GM12801 (cell line): ENCODE measurements around the gene ZBTB39.

Experiments used
- TF ChIP-seq, protein P1 (sequence below): IDR thresholded peaks from one replicate; pipeline ENCODE4 v1.5.1; 2011; ENCODE audit warnings: control low read depth; ENCODE audit not compliant: insufficient read length; ENCODE audit errors: extremely low read depth

The ZBTB39 gene

DNA sequence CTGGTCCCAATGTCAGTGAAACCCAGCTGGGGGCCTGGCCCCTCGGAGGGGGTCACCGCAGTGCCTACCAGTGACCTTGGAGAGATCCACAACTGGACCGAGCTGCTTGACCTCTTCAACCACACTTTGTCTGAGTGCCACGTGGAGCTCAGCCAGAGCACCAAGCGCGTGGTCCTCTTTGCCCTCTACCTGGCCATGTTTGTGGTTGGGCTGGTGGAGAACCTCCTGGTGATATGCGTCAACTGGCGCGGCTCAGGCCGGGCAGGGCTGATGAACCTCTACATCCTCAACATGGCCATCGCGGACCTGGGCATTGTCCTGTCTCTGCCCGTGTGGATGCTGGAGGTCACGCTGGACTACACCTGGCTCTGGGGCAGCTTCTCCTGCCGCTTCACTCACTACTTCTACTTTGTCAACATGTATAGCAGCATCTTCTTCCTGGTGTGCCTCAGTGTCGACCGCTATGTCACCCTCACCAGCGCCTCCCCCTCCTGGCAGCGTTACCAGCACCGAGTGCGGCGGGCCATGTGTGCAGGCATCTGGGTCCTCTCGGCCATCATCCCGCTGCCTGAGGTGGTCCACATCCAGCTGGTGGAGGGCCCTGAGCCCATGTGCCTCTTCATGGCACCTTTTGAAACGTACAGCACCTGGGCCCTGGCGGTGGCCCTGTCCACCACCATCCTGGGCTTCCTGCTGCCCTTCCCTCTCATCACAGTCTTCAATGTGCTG, 11.0 kb downstream of the ZBTB39 start:
- TF ChIP-seq, protein P1, sequence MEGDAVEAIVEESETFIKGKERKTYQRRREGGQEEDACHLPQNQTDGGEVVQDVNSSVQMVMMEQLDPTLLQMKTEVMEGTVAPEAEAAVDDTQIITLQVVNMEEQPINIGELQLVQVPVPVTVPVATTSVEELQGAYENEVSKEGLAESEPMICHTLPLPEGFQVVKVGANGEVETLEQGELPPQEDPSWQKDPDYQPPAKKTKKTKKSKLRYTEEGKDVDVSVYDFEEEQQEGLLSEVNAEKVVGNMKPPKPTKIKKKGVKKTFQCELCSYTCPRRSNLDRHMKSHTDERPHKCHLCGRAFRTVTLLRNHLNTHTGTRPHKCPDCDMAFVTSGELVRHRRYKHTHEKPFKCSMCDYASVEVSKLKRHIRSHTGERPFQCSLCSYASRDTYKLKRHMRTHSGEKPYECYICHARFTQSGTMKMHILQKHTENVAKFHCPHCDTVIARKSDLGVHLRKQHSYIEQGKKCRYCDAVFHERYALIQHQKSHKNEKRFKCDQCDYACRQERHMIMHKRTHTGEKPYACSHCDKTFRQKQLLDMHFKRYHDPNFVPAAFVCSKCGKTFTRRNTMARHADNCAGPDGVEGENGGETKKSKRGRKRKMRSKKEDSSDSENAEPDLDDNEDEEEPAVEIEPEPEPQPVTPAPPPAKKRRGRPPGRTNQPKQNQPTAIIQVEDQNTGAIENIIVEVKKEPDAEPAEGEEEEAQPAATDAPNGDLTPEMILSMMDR: no peak

DNA sequence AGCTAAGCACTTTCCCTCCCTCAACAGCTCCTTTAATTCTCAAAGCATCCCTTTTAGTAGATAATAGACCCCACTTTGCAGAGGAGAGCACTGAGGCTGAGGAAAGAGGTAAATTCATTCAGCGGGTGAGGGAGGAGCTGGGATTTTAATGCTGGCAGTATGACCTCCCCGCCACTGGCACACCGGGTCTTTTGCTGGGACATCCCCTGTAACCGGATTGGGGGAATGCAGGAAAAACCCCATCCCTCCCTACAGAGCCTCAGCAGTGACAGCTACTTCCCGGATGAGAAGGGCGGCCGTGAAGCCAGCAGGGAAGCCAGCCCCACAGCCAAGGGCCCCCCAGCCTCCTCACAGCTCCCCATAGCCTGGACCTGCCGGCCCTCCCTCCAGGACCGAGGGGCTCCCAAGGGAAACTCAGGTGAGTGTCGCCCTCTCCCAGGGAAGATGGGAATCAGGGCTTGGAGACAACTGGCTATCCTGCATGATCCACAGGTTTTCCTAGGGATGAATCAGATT, 12.1 kb downstream of the ZBTB39 start:
- TF ChIP-seq, protein P1: no peak

DNA sequence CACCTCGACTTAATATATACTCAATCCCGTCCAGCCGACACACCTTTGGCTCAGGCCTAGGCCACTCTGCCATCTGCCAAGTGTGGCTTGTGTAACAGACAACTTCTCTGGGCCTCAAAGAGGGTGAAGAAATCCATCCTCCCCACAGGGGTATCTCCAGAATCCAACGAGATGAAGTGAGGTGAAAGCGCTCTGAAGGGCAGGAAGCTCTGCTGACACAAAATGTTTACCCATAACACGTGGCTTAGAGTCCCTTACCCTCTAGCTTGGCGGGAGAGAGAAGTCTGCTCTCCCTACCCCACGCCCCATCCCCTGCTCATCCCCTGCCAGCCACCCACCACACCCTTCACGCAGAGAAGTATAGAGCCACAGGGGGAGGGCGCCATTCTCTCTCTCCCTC, 13.0 kb downstream of the ZBTB39 start:
- TF ChIP-seq, protein P1: no peak

DNA sequence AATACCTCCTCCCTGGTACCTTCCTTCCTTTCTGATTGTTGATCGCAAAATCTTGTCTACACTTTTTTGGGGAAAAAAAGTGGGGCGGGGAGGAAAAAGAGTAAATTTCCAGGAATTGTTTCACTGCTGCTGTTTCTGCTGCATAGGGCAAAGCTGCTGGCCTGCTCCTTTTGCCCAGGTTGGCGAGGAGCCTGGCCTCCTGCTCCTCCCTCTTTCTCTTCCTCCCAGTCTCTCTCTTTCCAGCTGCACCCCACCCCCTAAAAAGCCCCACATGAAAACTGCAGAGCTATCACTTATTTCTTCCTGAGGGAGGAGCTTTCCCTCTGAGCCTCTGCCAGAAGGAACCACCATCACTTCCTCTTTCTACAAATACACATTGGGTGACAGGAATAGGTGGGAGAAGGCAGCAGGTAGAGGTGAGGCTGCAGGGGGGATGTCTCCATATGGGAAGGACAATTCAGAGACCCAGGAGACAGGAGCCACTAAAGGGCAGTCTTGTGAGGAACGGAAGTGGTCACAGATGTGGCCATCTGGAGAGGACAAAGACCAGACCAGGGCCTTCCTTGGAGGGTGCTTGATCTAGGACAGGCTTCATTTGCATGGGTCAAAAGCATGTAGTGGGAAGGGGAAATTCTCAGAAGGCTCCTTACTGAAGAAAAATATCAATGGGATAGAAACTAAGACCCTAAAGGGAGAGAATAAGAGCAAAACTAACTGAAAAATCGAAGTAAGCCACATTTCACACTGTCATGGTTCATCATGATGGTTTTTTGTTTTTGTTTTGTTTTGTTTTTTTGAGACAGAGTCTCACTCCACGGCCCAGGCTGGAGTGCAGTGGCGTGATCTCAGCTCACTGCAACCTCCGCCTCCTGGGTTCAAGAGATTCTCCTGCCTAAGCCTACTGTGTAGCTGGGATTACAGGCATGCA, 14.8 kb downstream of the ZBTB39 start:
- TF ChIP-seq, protein P1: no peak

DNA sequence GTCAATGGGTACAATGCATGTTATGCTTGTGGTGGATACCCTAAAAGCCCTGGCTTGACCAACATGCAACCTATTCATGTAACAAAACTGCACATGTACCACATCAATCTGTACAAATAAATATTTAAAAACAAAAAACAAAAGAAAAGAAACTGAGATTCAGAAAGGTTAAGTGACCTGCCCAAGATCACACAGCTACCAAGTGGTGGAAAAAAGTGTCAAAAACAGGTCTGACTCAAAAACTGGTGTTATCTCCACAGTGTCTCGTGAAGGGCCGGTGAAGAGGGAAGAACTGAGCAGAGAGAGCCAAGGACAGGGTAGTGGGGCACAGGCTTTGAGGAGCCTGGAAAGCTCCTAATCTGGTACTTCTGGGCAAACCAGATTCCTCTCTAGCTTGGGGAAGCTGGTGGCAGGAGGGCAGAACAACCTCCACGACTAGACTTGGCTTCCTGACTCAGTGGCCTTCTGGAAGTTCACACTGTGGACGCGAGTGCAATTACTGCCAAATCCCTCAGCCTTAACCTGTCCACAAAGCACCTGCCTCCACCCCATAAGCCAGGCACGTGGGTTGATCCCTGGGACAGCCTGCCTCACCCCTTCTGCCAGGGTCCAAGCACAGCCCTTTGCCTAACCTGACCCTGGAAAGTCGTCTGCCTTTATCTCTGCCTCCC, 15.6 kb downstream of the ZBTB39 start:
- TF ChIP-seq, protein P1: no peak

DNA sequence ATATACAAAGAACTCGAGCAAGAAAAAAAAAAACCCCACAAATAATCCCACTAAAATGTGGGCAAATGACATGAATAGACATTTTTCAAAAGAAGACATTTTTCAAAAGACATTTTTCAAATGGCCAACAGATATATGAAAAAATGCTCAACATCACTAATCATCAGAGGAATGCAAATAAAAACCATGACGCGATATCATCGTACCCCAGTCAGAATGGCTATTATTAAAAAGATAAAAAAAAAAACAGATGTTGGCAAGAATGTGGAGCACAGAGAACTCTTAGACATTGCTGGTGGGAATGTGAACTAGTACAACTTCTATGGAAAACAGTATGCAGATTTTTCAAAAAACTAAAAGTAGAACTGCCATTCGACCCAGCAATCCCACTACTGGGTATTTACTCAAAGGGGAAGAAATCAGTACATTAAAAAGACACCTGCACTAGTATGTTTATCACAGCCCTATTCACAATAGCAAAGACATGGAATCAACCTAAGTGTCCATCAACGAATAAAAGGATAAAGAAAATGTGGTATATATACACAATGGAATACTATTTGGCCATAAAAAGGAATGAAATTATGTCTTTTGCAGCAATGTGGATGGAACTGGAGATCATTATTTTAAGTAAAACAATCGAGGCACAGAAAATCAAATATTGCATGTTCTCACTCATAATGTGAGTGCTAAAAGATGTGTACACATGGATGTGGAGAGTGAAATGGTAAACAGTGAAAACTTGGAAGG, 16.3 kb downstream of the ZBTB39 start:
- TF ChIP-seq, protein P1: no peak
